GM04503 (cell line): Measurements from ENCODE around the gene NEBL.

Experiments used
- DNase-seq: peaks from one replicate; pipeline ENCODE4 v3.0.0-alpha.2; 2012; ENCODE audit warnings: low read depth

The NEBL gene

DNA sequence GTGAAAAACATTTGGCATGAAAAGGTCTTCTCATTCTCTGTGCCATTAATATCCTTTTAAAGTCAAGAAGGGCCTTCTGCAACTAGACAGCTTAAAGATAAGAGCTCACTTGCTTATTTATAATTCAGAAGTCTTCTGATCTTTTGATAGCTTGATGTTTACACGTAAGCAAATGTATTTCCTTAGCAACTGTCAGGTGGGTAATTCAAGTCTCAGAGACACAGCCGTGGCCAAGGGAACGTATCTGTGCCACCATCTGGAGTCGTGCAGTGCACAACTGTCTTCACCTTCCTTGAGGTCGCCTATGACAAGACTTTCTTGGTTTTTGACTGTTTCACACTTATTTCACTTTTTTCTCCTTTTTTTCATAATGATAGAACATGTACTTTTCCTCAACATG lies 4.0 kb upstream of the NEBL start:
- no peak for DNase-seq

DNA sequence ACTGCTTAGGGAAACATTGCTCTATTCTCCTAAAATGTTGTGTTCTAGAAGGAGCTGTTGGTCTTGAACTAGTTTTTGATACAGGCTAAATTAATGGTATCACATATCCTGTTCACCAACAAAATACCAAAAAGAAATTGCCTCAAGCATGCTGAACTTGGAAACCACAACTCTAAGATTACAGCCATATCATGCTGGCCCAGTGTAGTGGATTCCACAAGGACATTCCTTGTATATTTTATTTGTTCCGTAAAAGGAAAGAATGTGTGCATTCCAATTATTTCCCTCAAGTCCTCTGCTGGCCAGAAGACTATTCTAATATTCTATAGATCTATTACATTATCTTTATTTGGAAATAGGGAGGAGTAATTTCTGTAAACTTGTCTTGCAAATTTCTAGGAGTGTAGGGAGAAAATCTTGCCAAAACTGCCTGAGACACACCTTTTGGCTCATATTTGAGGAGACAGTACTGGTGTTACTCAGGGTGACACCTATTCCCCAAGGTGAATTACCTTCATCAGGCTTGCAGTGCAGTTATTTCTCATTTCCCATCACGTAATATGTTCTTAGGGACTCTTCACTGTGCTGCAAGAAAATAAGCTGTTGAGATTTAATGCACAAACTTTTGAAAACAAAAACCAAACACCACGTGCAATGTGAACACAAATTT lies 1.9 kb upstream of the NEBL start:
- no peak for DNase-seq

DNA sequence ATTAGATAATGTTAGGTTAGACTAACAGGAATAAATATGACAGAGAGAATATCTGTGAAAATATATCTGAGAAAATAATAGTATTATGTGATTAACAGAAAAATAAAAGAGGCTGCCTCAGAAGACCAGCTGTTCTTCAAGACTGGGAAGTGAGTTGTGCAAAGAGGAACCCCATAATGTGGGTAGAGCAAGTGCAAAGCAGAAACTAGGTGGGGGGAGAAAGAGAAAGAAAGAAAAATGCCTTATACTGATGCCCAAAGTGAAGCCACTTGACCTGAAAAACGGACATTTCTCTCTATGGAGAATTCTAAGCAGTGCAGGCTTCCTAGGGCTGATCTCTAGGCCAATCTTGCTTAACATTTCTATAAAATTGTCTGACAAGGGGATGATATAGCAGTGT lies 3.8 kb downstream of the NEBL start:
- no peak for DNase-seq

DNA sequence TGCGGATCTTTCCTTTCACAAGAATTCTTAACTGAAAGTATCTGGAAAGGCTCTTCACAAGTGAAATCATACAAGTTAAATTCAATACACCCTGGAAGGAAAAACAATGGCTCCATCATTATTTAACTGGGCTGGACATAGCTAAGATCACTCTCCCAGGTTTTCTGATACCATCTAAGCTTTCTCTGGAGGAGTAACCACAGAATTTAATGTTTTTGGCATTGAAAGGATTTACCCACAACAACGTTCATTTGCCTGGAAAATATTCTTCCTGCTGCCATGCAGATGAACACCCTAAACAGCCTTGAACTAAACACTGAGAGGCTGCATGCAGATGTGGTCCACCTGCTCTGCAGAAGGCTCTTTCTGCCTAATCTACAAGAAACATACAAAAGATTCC lies 4.3 kb downstream of the NEBL start:
- DNase-seq, result no peak

DNA sequence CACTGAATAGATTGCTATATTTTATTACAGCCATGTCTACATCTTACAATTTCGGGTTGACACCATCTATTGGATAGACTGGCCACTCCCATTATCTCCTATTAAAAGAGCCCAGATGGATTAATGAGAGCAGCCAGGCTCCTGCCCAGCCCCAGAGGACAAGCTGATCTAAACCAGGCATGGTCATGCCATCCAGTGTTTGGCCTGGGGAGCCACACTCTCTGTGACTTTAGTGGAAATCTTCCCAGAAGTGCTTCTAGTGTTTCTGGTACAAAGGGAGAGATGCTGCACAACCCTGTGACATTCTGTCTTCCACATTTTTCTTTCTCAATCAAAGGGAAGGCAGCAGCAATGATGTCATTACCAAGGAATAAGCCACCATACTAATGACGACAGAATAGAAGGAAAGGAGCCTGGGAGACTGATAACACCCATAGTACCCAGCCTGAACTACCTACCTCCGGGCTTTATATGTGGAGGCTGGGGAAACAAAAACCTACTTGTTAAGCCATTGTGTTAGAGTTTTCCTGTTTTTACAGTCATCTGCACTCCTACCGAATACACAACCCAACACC lies 5.0 kb downstream of the NEBL start:
- no peak for DNase-seq

DNA sequence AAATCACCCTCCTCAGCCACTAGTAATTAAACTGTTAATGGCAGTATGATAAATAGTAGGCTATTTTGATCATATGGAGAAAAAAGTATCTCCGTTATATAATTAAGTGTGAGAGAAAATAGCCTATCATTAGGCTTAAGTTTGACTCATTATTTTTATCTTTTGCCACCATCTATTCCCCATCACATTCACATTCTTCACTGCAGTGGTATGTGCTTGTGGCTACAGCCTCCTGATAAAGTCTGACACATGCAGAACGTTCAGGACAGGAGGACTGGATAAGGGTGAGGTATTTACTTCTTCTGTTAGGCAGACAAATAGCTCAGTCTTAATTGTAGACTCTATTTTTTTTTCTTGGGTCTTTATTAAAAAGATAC lies 5.8 kb downstream of the NEBL start:
- DNase-seq, result no peak

DNA sequence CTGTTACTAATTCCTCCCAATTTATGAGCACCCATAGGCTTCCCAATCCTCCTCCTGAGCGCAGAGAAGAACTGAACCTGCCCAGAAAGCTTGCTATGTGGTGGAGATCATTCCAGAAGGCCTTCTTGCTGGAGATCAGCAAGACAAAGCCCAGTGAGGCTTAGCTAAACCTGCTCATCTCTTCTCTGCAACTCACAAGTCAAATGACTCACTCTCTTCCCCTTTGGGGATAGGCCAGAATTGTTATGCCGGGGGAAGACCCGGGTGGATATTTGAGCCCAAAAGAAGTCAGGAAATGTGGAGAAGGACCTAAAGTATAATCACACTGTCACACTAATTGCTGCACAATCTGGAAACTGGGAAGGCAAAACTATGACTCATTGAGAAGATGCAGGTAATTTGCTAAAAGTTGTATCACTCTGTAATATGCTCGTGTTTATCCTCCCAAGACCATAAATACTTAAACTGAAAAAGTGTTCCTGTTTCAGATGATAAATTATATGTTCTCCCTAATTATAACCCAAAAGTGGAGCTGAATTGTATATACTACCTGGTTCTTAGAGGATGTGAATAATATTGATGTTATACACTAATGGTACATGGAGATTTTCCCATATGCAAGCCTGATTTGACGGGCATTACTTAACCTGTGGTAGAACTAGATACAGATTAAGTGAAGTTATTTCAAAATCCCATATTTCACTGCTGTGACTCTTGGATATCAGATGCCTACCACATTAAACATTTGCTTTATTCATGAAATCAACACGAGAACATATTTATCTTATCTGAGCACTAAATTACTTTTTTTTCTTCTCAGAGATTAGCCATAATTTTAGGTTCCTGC lies 6.4 kb downstream of the NEBL start:
- DNase-seq, result no peak

DNA sequence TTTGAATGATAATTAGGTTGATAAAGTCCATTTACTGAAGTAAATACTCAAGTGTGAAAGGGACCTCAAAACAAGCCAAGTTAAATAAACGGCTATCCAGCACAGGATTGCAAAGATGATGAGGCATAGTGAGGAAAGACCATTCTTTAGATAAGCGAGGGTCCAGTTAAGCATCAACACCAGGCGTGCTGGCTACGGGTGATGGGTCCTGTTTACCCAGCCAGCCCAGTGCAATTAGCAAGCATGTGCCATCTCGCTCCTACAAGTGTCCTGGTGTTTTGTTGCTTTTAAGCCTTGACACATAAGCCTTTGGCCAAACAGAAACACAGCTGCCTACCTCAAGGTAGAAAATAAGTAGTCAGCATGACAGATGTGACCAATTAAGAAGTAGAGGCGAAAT lies 7.1 kb downstream of the NEBL start:
- no peak for DNase-seq

DNA sequence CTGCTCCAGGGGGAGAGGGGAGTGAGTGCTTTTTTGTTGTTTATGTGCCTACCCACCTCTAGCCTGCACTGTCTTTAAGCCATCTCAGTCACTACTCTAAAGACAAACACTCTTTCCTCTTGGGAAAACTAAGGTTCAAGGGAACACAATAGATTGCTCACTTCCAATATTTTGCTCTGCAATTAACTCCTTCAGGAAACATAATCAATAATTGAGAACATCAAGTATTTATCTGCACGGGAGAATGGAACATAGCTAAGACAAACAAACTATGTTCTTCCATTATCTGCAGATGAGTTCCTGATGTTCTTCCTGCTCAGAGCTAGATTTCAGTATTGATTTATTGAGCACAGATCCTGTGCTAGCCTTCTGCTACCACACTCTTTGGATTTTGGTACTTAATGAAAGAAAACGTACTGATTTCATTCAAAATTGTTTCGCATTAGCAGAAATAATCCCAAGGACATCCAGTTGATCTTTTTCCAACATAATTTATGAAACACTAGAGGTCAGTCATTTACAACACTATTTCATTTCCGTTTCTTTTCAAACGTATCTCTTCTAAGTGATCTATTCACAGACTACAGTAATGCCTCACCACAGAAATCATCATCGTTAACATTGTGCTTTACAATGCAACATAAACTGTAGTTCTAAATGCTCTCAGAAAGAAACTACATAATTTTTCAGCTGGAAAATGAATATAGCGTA lies 8.3 kb downstream of the NEBL start:
- DNase-seq, result no peak

DNA sequence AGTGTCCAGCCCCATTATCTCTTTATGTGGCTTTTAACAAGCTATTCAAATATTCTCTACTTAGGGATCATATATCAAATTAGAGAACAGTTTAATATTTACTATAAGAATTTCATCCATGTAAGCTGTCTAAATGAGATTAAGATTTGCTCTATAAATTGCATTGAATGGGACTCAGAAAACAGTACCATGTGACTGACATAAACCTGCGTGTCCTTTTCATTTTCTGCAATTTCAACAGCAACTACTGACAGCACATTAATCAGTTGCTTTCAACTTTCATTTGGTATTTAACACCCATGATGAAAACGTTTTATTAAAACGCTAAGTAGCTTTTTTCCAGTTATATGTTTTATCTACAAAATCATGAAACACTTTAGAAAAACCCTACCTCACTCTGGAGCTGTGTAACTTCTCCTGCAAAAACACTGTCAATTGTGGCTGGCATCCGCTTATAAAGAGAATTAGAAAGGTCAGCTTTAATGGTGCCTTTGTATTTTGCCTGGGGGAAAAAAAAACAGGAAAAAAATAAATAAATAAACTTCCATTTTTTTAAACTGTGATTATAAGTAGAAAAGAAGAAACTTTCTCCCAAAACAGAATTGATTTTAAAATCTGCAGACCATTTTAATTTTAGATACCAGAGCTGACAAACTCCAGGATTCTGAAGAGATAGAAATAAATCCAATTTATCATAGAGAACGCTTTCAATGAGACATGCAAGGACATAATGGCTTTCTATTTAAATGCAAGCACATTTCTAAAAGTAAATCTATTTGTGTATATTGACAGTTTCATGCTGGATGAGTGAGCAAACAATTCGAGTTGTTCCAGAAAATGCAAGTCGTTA lies 9.2 kb downstream of the NEBL start:
- no peak for DNase-seq

DNA sequence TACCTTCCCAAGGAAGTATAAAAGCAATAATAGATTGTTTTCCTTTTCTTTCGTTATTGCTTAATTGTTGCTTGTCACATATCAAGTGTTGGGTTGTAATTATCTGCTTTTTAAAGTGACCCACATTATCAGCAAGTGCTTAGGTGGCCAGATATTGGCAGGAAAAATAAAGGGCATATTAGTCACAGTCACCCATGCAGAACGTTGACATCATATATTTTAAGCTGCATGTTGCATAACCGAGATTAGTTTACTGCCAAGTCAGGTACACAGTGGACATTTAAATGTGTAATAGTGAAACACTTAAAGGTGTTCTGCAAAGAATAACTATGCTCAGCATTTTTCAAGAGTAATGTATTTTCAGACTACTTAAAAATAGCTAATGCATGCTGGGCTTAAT lies 11.4 kb downstream of the NEBL start:
- DNase-seq, result no peak

DNA sequence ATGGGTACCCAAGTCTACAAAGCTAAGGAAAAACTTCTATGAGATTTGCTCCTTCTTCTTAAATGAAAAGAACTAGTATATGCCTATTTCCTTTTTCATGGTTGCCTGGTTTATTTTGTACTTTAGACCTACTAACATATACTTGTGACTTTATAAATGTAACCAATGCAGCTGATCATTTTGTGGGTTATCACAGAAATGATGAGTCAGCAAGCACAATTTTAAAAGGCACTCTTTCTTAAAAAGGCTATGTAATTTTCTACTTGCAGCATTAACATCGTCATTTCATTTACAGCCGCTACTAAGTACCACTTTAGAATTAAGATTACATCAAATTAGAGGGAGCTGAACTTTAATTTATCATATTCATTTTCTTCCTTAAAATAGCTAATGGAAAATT lies 13.6 kb downstream of the NEBL start:
- no peak for DNase-seq

DNA sequence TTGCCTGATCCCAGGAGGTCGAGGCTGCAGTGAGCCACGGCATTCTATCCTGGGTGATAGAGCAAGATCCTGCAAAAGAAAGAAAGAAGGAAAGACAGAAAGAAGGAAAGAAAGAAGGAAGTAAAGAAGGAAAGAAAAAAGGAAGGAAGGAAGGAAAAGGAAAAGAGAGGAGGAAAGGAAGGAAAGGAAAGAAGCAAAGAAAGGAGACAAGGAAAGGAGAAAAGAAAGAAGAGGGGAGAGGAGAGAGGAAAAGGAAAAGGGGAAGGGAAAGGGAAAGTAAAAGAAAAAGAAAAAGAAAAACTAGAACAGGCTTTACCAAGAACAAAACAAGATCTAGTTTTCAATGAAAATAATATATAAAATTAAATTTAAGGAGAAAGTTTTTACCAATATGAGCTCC lies 15.0 kb downstream of the NEBL start:
- DNase-seq, result no peak

DNA sequence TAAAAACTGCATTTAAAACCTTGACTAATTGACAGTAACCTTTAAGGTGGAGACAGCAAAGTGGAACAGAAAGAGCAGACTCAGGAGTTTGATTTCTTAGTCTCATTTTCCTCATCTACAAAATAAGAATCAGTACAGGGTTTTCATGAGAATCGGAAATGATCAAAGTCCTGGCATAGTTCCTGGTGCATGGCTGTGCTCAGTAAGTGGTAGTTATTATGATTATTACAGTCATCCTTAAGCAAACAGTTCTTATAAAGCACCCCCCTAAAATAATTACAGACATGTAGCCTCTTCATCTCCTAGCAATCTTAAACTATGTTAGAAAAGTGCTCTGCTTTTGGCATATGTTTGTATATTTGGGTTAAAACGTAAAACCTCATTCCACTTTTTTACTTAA lies 18.0 kb downstream of the NEBL start:
- no peak for DNase-seq

DNA sequence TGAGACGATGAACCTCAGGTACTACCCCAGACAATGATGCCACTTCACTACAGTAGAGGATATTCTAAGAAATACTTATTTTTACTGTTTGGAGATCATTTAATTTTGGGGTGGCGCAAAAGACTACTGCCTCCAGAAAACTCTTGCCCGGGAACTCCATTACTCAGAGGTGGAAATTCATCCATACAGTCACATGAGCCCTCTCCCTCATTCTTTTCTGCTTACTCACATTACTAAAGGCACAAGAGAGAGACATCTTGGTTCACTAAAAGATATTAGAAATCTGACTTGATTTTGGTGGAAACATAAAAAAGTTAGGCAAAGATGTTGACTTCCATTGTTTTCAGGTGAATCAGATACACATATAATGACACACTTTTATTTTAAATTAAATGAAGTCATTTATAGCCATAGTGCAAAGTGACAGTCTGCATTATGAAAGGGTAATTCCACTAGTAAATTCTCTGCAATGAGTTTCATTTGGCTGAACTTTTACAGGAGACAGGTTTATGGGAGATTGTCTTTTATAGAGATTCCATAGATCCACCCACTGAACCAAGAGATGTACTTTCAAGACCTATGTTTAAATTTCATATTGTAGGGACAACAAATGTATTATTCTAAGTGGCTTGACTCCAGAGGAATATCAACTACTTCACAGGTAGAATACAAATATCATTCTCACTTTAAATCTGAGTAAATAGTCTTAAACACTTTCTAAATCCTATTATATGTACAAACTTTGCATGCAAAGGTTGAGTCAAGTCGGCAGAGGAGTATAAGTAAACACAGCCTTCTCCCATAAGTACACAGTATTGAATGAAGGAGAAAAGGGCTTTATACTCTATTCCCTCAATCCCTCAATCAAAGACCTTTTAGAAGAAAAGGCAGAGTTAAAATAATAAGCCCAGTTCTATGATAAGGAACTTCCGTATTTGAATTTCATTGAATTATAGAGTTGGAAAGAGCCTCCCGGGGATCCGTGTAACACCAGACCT lies 18.8 kb downstream of the NEBL start:
- no peak for DNase-seq

DNA sequence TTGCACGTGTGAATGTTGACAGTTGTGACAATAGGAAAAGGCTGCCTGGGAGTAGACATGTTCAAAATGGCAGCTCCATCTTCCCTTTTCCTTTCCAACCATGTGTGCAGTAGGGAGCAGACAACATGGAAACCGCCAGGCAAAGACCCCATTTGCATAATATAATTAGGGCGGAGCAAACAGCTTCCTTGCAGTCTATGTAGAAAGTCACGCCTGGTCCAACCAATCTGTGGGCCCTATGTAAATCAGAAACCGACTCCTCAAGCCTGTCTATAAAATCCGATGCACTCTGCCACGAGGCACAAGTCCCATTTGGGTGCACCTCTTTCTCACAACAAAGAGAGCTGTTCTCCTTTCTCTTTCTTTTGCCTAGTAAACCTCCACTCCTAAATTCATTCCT lies 19.6 kb downstream of the NEBL start:
- no peak for DNase-seq

DNA sequence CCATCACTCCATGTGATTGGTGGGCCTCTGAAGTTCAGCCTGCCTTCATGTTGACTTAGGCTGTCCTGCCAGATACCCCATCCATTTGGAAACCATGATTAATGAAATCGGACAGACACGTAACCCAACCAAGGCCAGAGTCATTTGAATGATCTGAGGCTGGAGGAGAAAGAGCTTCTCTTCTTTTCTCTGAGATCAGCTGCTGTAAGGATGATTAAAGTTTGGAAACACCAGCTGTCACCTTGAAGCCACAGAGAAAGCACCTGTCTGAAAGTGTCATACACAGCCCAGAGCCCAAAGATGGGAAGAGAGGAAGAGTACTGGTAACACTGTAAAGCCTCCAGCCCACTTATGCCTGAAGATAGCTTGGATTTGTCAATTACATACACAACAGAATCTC lies 22.9 kb downstream of the NEBL start:
- no peak for DNase-seq

DNA sequence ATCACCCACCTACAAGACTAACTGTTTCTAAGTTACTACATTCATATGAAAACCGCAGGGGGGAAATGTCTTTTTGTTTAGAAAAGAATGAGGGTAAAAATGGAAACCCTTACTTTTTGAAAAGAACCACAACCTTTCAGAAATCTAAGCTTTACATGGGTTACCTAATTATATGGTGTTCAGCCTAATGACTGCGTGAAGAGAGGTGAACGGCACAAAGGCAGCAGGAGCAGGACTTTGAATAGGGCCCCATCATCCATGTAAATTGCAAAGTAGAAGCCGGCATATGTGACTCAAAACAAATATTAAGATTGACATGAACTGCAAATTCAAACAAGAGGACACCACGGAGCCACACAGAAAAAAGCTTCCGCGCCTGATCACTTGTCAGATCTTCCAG lies 25.1 kb downstream of the NEBL start:
- no peak for DNase-seq

DNA sequence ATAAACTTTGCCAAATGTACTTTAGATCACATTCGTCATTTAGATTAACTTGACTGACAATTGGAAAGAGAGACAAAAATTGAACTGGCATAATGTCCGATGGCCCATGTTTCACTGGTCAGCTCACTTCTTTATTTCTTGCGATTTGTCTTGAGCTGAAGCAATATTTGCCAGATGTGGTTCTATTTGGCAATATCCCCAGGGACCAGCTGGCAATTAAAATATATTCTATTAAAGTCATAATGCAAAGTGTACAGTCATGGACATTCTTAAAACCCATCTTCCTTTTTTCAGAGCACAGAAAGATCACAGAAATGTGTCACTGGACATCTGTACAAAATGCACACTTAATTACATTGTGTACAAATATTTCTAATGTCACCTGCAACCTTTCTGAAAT lies 26.3 kb downstream of the NEBL start:
- DNase-seq, result no peak

DNA sequence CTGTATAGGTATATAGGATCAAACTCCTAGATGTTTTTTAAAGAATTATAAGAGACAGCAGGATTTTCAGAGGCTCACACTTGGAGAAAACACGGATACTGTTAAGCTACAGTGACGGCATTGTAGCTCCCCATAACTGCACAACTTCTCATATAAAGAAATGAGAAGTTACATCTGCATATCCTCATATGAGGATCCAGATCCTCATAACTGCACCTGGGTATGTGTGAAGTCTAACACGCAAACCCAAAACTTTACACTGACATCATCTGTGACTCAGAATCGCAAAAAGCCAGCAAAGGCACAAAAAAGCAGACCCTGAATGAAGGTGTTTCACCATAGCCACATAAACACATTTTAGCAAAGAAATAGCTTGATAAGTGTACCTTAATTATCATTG lies 34.1 kb downstream of the NEBL start:
- DNase-seq, result no peak
